Measurements from ENCODE around the gene KCNQ1. TPM values are rescaled to one million over a fixed set of nuclear protein-coding genes. Genes with fewer than 3 reads are reported as not detected.

The KCNQ1 gene
- total RNA-seq, 1 donor from 2014 or later: 8.5 TPM

GRCh38 chr11:2730272-2731129 lies 285.7 kb downstream of the KCNQ1 start:
- no peaks in the 10 kb centered on the region for H3K36me3 Mint-ChIP-seq
- no peak overlapping the region for H3K27ac Mint-ChIP-seq
- no peaks in the 10 kb centered on the region for H3K9me3 Mint-ChIP-seq
- DNase-seq (ENCODE audit: low spot score in 2 of 2, unreplicated experiment in 2 of 2): no peak
- no peak overlapping the region for H3K4me3 Mint-ChIP-seq
- TF ChIP-seq, protein P1, sequence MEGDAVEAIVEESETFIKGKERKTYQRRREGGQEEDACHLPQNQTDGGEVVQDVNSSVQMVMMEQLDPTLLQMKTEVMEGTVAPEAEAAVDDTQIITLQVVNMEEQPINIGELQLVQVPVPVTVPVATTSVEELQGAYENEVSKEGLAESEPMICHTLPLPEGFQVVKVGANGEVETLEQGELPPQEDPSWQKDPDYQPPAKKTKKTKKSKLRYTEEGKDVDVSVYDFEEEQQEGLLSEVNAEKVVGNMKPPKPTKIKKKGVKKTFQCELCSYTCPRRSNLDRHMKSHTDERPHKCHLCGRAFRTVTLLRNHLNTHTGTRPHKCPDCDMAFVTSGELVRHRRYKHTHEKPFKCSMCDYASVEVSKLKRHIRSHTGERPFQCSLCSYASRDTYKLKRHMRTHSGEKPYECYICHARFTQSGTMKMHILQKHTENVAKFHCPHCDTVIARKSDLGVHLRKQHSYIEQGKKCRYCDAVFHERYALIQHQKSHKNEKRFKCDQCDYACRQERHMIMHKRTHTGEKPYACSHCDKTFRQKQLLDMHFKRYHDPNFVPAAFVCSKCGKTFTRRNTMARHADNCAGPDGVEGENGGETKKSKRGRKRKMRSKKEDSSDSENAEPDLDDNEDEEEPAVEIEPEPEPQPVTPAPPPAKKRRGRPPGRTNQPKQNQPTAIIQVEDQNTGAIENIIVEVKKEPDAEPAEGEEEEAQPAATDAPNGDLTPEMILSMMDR (IDR thresholded peaks at IDR 0.05; ENCODE audit: unreplicated experiment): no peak
- peaks cover 60% of the 10 kb centered on the region for H3K4me1 Mint-ChIP-seq
- no peaks in the 10 kb centered on the region for H3K27me3 Mint-ChIP-seq (ENCODE audit: low read depth)

DNA sequence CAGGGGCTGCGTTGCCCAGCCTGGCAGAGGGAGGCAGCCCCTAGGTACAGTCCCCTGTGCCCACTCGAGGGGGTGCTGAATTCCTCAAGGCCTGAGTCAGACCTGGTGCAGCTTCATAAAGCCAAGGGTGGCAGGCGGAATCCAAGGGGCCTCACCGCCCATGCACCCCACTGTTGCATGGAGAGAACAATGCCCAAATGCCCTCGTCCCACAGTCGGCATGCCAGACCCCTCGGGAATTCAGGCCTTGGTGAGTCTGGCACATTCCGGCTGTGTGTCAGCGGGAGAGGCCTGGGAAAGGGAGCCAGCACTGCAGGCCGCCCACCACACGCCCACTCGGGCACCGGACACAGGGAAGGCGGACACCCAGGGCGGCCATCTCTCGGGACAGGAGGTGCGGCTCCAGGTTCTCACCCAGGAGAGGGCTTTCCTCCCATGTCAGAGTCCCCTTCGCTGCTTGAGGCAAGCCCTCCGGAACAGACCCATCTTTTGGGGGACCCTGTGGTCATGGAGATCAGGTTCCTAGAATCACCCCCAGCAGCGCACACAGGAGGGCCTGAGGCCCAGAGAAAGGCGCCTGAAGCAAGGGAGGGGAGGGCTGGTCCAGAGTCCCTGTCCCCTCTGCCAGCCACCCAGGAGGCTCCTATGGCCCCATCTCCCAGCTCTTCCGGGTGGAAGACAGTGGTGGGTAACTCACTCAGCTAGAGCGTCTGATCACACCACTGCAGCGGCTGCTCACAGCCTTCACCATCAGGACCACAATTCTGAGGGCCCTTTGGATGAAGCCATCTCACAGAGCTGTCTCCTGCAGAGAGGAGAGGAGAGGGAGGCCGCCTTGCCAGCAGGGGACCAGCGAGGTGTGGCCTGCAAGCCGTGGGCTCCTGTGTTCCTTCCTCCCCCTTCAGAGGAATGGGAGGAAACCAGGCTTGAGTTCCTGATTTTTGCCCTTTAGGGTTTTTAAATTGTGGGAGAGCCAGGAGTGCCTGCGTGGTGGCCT lies 286.6 kb downstream of the KCNQ1 start:
- Mint-ChIP-seq H3K27me3 (ENCODE audit: low read depth) (no peaks in the 10 kb centered on the region), H3K36me3 (no peaks in the 10 kb centered on the region), H3K27ac (no peak overlapping the region), H3K9me3 (no peaks in the 10 kb centered on the region), H3K4me3 (no peak overlapping the region), H3K4me1 (peaks cover 52% of the 10 kb centered on the region)
- no peak for DNase-seq (ENCODE audit: low spot score in 2 of 2, unreplicated experiment in 2 of 2)
- TF ChIP-seq, protein P1 (IDR thresholded peaks at IDR 0.05; ENCODE audit: unreplicated experiment): no peak

GRCh38 chr11:2732261-2732939 lies 287.6 kb downstream of the KCNQ1 start:
- Mint-ChIP-seq H3K27me3 (ENCODE audit: low read depth) (no peaks in the 10 kb centered on the region), H3K36me3 (no peaks in the 10 kb centered on the region), H3K9me3 (no peaks in the 10 kb centered on the region), H3K4me3 (no peak overlapping the region), H3K27ac (no peak overlapping the region), H3K4me1 (peaks cover 45% of the 10 kb centered on the region)
- TF ChIP-seq, protein P1 (IDR thresholded peaks at IDR 0.05; ENCODE audit: unreplicated experiment): no peak
- DNase-seq (ENCODE audit: low spot score in 2 of 2, unreplicated experiment in 2 of 2): no peak

- Mint-ChIP-seq H3K27me3 (ENCODE audit: low read depth) (no peaks in the 10 kb centered on the region), H3K9me3 (no peaks in the 10 kb centered on the region), H3K4me3 (no peak overlapping the region), H3K4me1 (peaks cover 45% of the 10 kb centered on the region), H3K36me3 (no peaks in the 10 kb centered on the region), H3K27ac (no peak overlapping the region)
- TF ChIP-seq, protein P1 (IDR thresholded peaks at IDR 0.05; ENCODE audit: unreplicated experiment): no peak
- no peak for DNase-seq (ENCODE audit: low spot score in 2 of 2, unreplicated experiment in 2 of 2)
Measured at GRCh38 chr11:2732940-2733628, 288.3 kb downstream of the KCNQ1 start.
